Type B pancreatic cell (in vitro differentiated cells): ENCODE measurements around the gene ADCY5. TPM values are rescaled to one million over a fixed set of nuclear protein-coding genes. Genes with fewer than 3 reads are reported as not detected.

Experiments used
- DNase-seq: peaks from one replicate; pipeline ENCODE4 v3.0.0; 2021; ENCODE audit warnings: mixed read lengths; ENCODE audit not compliant: unreplicated experiment; ENCODE audit errors: extremely low spot score
- H3K27ac Mint-ChIP-seq: 2 replicates; pipeline ENCODE4 v1.8.0; 2021; ENCODE audit warnings: mild to moderate bottlenecking, mixed read lengths
- H3K27me3 Mint-ChIP-seq: 2 replicates; pipeline ENCODE4 v1.8.0; 2021; ENCODE audit warnings: mixed read lengths
- H3K36me3 Mint-ChIP-seq: 2 replicates; pipeline ENCODE4 v1.8.0; 2021; ENCODE audit warnings: mixed read lengths
- H3K4me1 Mint-ChIP-seq: one replicate; pipeline ENCODE4 v1.8.0; 2021; ENCODE audit warnings: mixed read lengths; ENCODE audit not compliant: unreplicated experiment
- H3K4me3 Mint-ChIP-seq: 2 replicates; pipeline ENCODE4 v1.8.0; 2021; ENCODE audit warnings: mild to moderate bottlenecking, mixed read lengths
- H3K9me3 Mint-ChIP-seq: 2 replicates; pipeline ENCODE4 v1.8.0; 2021; ENCODE audit warnings: mixed read lengths
- total RNA-seq: library from RNA; stranded (reverse); gene quantifications from 2 replicates; pipeline ENCODE4 v1.2.1, GENCODE V29; 2021; ENCODE audit warnings: low replicate concordance
- TF ChIP-seq, protein P1 (sequence below): fragments of 200-600 bp; sonication (generic); conservative IDR thresholded peaks from 2 replicates; pipeline ENCODE4 v1.5.0; 2021; ENCODE audit warnings: antibody characterized with exemption, mild to moderate bottlenecking

Gene ADCY5
- total RNA-seq, 1 donor from 2014 or later: 9.1 TPM

DNA sequence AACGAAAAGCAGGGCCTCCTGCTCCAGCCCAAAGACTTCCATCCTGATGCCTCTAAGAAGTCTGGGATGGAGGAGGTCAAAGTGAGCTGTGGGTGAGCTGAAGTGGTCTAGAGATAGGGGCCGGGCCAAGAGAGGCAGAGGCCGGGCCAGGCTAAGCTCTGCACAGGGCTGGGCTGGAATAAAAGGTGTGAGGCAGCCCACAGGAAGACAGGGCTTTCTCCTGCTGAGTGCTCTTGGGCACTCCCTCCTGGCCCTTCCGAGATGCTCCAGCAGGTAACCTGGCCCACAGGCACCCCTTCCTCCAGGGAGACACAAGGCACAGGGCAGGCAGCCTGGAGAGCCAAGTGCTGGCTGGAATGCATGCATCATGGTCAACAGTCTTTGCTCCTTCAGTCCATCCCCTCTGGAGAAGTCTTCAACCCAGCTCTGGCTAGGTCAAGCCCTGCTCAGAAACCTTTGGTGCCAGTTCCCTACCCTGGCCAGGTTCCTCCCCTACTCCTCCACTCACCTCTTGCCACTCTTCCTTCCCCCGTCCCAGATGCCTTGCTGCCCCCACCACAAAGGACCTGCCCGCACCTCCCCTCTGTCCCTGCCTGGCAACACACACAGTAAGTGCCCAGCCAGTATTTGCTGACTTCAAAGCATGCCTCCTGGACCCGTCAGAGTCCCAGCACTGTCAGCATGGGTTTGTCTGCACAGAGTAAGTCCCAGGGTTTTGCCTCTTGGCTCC lies 153.6 kb downstream of the ADCY5 start:
- TF ChIP-seq, protein P1, sequence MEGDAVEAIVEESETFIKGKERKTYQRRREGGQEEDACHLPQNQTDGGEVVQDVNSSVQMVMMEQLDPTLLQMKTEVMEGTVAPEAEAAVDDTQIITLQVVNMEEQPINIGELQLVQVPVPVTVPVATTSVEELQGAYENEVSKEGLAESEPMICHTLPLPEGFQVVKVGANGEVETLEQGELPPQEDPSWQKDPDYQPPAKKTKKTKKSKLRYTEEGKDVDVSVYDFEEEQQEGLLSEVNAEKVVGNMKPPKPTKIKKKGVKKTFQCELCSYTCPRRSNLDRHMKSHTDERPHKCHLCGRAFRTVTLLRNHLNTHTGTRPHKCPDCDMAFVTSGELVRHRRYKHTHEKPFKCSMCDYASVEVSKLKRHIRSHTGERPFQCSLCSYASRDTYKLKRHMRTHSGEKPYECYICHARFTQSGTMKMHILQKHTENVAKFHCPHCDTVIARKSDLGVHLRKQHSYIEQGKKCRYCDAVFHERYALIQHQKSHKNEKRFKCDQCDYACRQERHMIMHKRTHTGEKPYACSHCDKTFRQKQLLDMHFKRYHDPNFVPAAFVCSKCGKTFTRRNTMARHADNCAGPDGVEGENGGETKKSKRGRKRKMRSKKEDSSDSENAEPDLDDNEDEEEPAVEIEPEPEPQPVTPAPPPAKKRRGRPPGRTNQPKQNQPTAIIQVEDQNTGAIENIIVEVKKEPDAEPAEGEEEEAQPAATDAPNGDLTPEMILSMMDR: no peak
- no peaks in the 10 kb centered on the region for H3K9me3 Mint-ChIP-seq
- no peaks in the 10 kb centered on the region for H3K36me3 Mint-ChIP-seq
- no peak overlapping the region for H3K27ac Mint-ChIP-seq
- no peaks in the 10 kb centered on the region for H3K4me1 Mint-ChIP-seq
- DNase-seq: no peak
- no peak overlapping the region for H3K4me3 Mint-ChIP-seq
- H3K27me3 Mint-ChIP-seq: no peaks in the 10 kb centered on the region

DNA sequence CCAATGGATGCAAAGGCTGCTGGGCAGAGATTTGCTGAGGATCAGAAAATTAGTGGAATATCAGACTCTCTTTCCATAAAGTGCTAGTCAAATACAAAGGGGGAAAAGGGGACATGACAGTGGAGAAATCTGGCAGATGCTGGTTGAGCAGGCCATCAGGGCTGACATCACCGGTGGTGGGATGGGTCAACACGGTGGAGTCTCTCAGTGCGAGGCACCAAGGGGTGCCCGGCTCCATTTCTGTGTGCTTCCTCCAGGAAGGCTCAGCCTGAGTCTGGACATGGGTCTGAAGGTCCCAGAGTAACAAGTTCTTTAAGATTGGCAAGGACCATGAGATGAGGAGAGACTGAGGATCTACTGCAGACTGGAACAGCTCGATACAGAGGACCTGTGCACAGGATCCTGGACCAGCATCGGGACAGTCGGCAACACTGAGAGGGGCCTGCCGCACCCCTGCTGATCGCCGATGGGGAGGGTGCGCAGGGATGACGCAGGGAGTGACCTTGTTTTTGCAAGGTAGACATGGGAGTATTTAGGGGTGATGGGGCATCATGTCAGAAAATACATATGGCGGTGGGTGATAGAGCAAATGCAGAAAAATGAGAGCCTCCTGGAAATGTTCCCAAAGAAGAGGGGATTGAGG lies 154.5 kb downstream of the ADCY5 start:
- no peak overlapping the region for H3K27ac Mint-ChIP-seq
- no peaks in the 10 kb centered on the region for H3K9me3 Mint-ChIP-seq
- H3K4me1 Mint-ChIP-seq: no peaks in the 10 kb centered on the region
- no peaks in the 10 kb centered on the region for H3K36me3 Mint-ChIP-seq
- no peak for DNase-seq
- no peaks in the 10 kb centered on the region for H3K27me3 Mint-ChIP-seq
- TF ChIP-seq, protein P1: no peak
- H3K4me3 Mint-ChIP-seq: no peak overlapping the region

DNA sequence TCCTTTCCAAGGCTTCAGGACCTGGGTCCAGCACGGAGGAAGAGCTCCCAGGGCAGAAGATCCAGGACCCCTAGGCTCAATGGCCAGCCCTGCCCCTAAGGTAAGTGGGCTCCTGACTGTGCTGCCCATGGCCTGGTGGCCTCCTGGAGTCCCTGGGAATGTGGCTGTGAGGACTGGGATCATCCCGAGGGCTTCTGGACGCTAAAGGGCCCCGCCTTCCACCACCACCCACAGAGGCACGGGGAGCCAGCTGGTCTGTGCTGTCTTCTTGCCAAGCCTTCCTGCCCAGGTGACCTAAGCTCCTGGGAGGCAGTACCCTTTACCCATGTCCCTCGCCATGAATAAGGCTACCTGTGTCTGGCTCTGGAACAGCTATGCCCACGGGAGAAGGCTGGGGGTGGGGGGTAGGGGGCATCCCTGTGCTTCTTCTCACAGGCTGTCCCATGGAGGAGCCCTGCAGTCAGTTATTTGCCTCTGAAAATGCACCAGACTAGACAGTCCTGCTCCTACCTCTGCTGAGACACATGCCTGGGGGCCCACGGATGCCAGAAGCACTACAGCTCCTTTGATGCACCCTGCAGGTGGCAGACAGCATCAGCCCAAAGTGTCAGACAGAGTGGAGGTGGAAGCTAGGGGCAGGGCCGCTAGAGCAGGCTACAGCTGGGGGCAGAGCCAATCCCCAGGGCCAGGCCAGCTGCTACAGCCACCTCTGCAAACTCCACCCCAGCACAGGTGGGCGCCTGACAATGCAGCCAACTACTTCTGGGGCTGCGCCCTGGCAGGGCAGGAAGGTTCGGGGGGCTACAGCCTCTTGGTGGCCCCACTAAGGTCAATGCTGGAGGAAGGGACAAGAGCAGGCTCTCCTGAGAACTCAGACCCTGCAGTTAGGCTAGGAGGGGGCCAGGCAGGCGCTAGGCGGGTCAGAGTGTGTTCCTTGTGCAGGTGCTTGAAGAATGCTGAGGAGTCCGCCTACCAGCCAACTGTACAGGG lies 156.3 kb downstream of the ADCY5 start:
- DNase-seq: peak; percentile 54
- H3K27ac Mint-ChIP-seq: no peak overlapping the region

DNA sequence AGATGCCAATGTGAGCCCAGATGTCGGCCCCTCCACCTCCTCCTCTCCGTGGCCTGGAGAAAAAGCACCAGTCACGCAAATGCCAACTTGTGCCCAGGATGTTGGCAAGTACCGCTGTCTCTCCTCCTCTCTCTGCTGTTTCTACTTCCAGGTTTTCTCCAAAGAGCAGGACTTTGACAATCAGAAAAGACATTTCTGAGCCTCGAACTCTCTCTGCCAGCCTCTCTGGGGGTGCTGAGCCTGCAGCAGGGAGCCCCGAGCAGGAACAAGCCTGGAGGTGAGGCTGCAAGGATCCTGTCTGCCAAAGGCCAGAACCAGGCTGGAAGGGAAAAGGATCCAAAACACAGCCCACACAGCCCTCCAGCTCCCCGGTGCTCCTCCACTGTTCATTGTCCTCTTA lies 157.5 kb downstream of the ADCY5 start:
- DNase-seq: no peak
- Mint-ChIP-seq H3K27me3 (no peaks in the 10 kb centered on the region), H3K27ac (no peak overlapping the region), H3K9me3 (no peaks in the 10 kb centered on the region), H3K4me3 (no peak overlapping the region), H3K36me3 (no peaks in the 10 kb centered on the region), H3K4me1 (no peaks in the 10 kb centered on the region)
- TF ChIP-seq, protein P1: no peak

More for the DNA sequence above, 156.3 kb downstream of the ADCY5 start:
- Mint-ChIP-seq H3K9me3 (no peaks in the 10 kb centered on the region), H3K4me1 (no peaks in the 10 kb centered on the region), H3K4me3 (no peak overlapping the region), H3K27me3 (no peaks in the 10 kb centered on the region), H3K36me3 (no peaks in the 10 kb centered on the region)
- TF ChIP-seq, protein P1: no peak

DNA sequence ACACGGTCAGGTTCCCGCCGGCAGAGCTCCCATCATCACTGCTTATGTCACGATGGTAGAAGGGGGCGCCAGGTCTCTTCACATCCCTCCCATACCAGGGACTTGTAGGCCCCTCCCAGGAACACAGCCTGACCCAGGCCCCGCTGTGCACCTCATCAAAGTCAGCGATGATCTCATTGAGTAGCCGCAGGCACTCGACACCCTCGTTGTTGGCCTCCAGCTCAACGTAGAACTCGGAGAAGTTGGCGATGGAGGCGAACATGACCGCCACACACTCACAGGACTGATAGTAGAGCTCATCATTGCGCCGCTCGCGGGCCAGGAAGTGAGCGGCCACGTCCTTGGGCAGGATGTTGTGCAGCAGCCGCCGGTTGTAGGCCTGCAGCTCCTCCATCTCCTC lies 157.9 kb downstream of the ADCY5 start:
- no peak overlapping the region for H3K27ac Mint-ChIP-seq
- H3K36me3 Mint-ChIP-seq: no peaks in the 10 kb centered on the region
- no peaks in the 10 kb centered on the region for H3K27me3 Mint-ChIP-seq
- H3K4me1 Mint-ChIP-seq: no peaks in the 10 kb centered on the region
- peak; percentile 63 for DNase-seq
- no peaks in the 10 kb centered on the region for H3K9me3 Mint-ChIP-seq
- no peak overlapping the region for H3K4me3 Mint-ChIP-seq
- TF ChIP-seq, protein P1: no peak
